Kidney (tissue), 14 donors: ENCODE data around the gene SLC6A19. TPM values are rescaled to one million over a fixed set of nuclear protein-coding genes. Genes with fewer than 3 reads are reported as not detected.

Experiments used
- DNase-seq, 5 donors: peaks; one replicate each; pipeline ENCODE4 v3.0.0-alpha.2; 2013 to 2020
- FAIRE-seq: peaks from 2 replicates; lab custom pipeline; 2012; peaks lifted over from hg19 to GRCh38; lab: Jason Lieb, UNC
- H3K27ac ChIP-seq, 2 donors: one replicate each; pipeline ENCODE4 v1.7.0; 2013; ENCODE audit warnings: low read depth in 2 of 2, low read length in 2 of 2, inconsistent platforms in 1 of 2
- H3K27me3 ChIP-seq: one replicate; pipeline ENCODE4 v1.7.1; 2013; ENCODE audit warnings: low read length, inconsistent platforms; ENCODE audit not compliant: control insufficient read depth, insufficient read depth
- H3K36me3 ChIP-seq, 3 donors: one replicate each; pipeline versions ENCODE4 v1.7.0 to v1.7.1; 2013; ENCODE audit warnings: low read length in 3 of 3, control low read depth in 1 of 3, inconsistent platforms in 1 of 3; ENCODE audit not compliant: insufficient read depth in 3 of 3, control insufficient read depth in 2 of 3
- H3K4me1 ChIP-seq, 3 donors: one replicate each; pipeline versions ENCODE4 v1.7.0 to v1.7.1; 2013; ENCODE audit warnings: low read length in 3 of 3, inconsistent platforms in 1 of 3, low read depth in 1 of 3; ENCODE audit not compliant: control insufficient read depth in 2 of 3, insufficient read depth in 2 of 3
- H3K4me3 ChIP-seq, 3 donors: one replicate each; pipeline versions ENCODE4 v1.7.0 to v1.8.1; 2013; ENCODE audit warnings: low read length in 3 of 3, control low read depth in 1 of 3, inconsistent platforms in 1 of 3
- H3K9ac ChIP-seq, 3 donors: one replicate each; pipeline versions ENCODE4 v1.7.0 to v1.7.1; 2013; ENCODE audit warnings: low read length in 3 of 3, control low read depth in 1 of 3, inconsistent platforms in 1 of 3
- H3K9me3 ChIP-seq, 3 donors: one replicate each; pipeline versions ENCODE4 v1.7.0 to v1.7.1; 2013; ENCODE audit warnings: low read length in 3 of 3, control low read depth in 1 of 3, inconsistent platforms in 1 of 3; ENCODE audit not compliant: control insufficient read depth in 2 of 3, insufficient read depth in 1 of 3
- CTCF ChIP-seq: IDR thresholded peaks from 3 replicates; pipeline ENCODE4 v1.5.1; 2012; ENCODE audit warnings: mild to moderate bottlenecking, moderate library complexity, borderline replicate concordance; ENCODE audit not compliant: insufficient read depth; ENCODE audit errors: extremely low read depth
- intact Hi-C: fragments of 100-400 bp; cut with DNase I; formaldehyde crosslinking; loops from one replicate; pipeline ENCODE4 v1.11.1; 2022
- polyA plus RNA-seq: library from polyadenylated mRNA; stranded (reverse); fragments of 350-450 nt; fragmentation: Illumina TruSeq; extraction: RNeasy Lipid Tissue Mini Kit (QIAGEN cat#74804); gene quantifications from one replicate; pipeline ENCODE4 v1.2.3, GENCODE V29; 2014; ENCODE audit warnings: low read depth, low replicate concordance; ENCODE audit not compliant: insufficient read depth
- total RNA-seq: library from RNA; stranded (reverse); fragmentation: NEBNext Ultra II Directional; extraction: Animal tissue kit (Norgen Biotek cat#: 25700); gene quantifications from one replicate; pipeline ENCODE4 v1.2.1, GENCODE V29; 2021
- donor health status: control.
- donor health status: control.
- donor health status: control.
- donor health status: control.
- donor health status: control.
- donor health status: DM: yes; HTN: yes; CAD: no.
- donor health status: Normal renal cell carcinoma (clear cell type).

SLC6A19 gene
- total and polyA plus RNA-seq, 2 donors from 2014 or later, result 2.2 to 69.3 TPM

- no peak overlapping the region for H3K27ac ChIP-seq
- intact Hi-C loops, result no loop called here
- H3K27me3 ChIP-seq, result peaks cover 2% of the 10 kb centered on the region
- no peak for TF ChIP-seq CTCF
- no peaks in the 10 kb centered on the region for H3K9me3 ChIP-seq
- no peak for DNase-seq
- no peaks in the 10 kb centered on the region for H3K36me3 ChIP-seq
- no peak overlapping the region for H3K9ac ChIP-seq
- H3K4me1 ChIP-seq, result no peaks in the 10 kb centered on the region
- FAIRE-seq, result no peak
- H3K4me3 ChIP-seq, result no peak overlapping the region
Observed at GRCh38 chr5:1197876-1198666, 3.3 kb upstream of the SLC6A19 start.

- DNase-seq (no peak), FAIRE-seq (no peak)
- Histone ChIP-seq H3K9me3 (no peaks in the 10 kb centered on the region), H3K27me3 (peaks cover 2% of the 10 kb centered on the region), H3K27ac (no peak overlapping the region), H3K4me3 (no peak overlapping the region), H3K4me1 (no peaks in the 10 kb centered on the region), H3K36me3 (no peaks in the 10 kb centered on the region), H3K9ac (no peak overlapping the region)
- TF ChIP-seq CTCF, result no peak
- intact Hi-C loops, result no loop called here
Observed at GRCh38 chr5:1199340-1199648, 2.1 kb upstream of the SLC6A19 start.

GRCh38 chr5:1199649-1200494 is 1.5 kb upstream of the SLC6A19 start:
- intact Hi-C loops, result no loop called here
- H3K9ac ChIP-seq, result no peak overlapping the region
- H3K4me1 ChIP-seq, result no peaks in the 10 kb centered on the region
- H3K27me3 ChIP-seq, result peaks cover 2% of the 10 kb centered on the region
- TF ChIP-seq CTCF, result no peak
- FAIRE-seq (no peak), DNase-seq (peak in 2 of 5 donors; percentile 39 to 54)
- H3K36me3 ChIP-seq, result no peaks in the 10 kb centered on the region
- no peak overlapping the region for H3K27ac ChIP-seq
- H3K4me3 ChIP-seq, result peak overlapping the region in 1 of 3 donors; percentile 35
- H3K9me3 ChIP-seq, result no peaks in the 10 kb centered on the region
